HG03432 (cell line): ENCODE measurements around the gene COL11A2.

ENCODE experiments used
- ATAC-seq: cut with Tn5 transposase; IDR thresholded peaks from one replicate; pipeline ENCODE4 v1.9.1; 2021; ENCODE audit warnings: mild to moderate bottlenecking, moderate library complexity; ENCODE audit not compliant: unreplicated experiment

Gene COL11A2

DNA sequence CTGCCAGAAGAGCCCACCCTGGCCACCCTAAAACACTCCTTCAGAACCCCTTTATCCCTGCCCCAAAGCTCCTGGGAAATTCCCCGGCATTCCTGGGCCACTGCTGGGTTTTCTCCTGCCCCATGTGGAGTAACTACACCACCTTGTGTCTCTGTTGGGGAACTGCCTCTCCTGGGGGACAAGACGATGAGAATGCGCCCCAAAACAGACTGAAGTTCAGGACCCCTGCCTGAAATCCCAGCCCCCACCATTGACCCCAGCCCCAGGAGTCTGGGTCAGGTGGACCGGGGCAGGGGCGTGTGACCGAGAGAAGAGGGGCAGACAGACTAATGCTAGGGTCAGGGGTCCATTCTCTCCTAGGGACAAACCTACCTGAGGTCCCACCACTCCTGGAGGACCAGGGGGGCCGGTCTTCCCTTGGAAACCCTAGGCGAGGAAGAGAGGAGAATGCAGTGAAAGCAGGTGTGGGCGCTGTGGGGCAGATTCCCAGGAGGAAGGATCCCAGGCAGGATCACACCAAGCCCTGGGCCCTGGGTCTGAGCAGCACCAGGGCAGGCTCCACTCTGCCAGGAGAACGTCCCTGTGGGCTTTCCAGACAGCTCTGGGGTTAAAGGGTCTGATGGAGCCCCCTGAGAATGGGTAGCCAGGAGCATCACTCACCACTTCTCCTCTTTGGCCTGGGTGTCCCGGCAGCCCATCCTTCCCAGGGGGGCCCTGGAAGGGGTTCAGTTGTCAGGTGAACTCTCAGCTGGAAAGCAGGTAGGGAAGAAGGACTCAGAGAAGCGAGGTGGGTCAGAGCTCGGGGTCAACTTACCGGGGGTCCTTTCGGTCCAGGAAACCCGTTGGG lies 19.4 kb downstream of the COL11A2 start:
- ATAC-seq = no peak

DNA sequence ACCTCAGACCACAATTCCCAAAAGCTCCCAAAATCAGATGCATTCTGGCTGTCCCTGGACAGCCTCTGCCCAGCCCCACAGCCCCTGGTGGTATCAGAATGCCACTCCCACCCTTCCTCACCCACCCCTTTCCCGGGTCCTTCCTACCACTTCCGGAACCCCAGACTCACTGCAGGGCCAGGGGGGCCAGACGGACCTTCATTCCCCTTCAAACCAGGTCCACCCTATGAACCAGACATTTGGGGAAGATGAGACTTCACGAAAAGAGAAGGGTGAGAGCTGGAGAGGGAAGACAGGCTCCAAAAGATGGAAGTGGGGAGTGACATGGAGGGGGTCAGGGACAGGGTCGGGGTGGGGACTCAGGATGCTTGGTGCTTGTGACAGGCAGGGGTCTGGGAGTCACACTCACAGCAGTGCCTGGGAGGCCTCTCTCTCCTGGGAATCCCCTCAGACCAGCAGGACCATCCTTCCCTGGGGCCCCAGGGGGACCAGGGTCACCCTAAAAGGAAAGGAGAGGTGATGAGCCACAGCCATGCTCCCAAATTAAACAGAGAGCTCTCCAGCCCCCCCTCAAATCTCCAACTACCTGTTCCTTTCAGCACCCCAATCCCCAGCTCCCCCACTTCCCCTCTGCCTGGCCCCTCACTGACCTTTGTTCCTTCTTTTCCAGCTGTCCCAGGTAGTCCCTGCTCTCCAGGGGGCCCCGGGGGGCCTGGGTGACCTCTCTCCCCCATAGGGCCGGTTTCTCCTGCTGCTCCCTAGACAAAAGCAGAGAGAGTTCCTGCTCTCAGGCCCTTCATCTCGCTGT lies 20.2 kb downstream of the COL11A2 start:
- ATAC-seq = no peak

DNA sequence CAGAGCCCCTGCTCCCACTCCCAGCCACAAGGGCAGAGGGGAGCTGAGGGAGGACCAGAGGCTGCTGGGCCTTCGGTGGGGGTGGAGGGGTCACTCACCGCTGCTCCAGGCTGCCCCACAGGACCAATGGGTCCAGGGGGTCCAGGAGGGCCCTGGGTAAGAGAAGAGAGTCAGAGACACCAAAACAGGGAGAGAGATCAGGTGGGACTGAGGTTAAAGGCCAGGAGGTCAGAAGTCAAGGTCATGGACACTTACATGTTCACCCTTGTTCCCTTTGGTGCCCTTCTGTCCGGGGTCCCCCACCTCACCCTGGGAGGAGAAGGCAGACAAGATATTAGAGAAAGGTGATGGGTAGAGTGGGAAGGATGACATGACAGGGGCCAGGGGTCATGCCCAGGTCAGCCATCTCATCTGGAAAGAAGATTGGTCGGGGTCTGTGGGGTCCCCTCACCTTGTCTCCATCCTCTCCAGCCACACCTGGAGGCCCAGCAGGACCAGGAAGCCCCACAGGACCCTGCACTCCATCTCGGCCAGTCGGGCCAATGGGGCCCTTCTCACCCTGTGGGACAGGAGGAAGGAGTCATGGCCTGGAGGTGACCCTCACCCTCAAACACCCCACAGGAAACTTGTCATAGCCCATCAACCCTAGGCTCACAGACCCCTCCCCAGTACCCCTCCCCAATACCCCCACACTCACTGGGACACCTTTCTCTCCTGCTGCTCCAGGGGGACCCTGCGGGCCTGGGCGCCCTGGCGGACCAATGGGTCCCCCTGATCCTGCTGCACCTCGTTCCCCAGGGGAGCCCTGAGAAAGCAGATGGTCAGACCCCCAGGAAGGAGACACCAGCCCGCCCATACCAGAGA lies 21.0 kb downstream of the COL11A2 start:
- no peak for ATAC-seq

DNA sequence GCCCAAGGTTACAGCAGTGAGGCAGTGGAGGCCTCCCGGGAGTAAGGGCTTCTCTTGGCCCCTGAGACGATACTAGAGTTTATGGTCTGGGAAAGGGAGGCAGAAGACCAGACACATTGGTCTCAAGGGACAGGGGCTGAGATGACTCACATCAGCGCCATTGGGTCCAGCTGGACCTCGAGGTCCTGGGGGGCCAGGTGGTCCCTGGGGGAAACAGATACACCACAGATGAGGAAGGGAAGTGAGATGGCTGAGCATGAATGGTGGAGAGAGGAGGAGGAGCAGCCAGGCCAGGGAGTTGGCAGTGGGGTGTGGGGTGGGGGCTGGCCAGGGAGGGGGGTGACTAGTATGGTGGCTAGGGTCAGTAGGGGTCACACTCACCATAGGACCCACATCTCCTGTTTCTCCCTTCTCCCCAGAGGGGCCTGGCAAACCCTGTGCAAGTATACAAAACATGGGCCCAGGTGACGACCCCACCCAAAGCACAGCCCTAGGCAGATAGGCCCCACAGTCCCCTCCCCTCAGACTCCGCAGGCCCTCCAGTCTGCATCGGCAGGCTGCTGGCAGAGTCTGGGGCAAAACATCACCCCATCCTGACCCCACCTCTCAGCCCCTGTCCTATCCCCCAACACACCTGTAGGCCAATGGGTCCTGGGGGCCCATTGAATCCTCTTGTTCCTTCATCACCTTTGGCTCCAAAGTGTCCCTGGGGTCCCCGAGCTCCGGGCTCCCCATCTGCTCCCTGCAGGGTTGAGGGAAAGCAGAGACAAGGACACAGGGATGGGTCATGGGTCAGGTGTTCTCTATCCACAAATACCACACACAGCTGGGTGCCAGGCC lies 21.9 kb downstream of the COL11A2 start:
- ATAC-seq = peak; percentile 54

DNA sequence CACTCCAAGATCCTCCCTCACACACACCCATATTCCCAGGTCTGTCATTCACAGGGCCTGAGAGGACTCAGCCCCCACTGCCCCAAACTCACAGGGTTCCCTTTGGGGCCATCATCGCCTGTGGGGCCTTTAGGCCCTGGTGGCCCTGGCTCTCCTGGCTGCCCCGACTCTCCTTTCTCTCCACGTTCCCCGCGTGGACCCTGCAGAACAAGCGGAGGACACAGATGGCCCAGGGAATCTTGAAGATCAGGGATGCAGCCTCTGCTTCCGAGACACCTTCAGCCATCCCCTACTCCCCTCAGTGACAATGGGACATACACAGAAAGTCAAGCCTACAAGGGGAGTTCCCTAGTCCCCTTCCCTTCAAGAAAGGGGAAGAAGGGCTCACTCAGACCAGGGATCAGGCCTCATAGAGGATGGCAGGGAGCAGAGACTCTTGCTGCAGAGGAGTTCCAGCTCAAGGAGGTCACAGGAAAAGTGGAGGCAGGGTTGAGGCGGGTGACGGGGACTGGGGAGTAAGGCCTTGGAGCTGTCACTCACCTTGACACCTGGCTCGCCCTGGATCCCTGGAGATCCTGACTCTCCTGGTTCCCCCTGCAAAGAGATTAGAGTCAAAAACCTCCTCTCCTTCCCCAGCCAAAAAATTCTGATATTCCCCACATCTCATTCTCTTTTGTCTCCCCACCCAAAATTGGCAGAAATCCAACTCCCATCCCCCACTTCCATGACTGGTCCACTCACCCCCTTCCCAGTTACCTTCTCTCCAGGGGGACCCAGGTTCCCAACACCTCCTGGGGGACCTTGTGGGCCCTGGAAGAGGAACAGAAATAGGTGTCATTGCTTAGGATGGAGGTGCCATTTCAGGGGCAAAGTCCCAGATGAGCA lies 22.7 kb downstream of the COL11A2 start:
- ATAC-seq = no peak

DNA sequence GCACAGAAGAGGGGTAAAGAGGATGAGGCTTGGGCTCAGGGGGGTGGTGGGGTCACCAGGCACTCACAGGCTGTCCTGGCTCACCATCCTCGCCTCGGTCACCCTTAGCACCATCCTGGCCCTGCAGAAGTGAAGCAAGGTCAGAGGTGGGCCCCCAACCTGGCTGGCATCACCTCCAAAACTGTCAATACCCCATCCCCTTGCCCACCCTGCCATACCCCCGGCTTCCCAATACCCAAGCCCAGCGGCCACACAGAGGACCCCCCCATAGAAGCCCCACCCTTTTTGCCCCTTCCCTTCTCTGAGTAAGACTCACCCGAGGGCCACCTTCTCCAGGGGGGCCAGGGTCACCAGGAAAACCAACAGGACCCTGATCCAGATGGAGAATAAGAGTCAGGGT lies 23.6 kb downstream of the COL11A2 start:
- no peak for ATAC-seq

DNA sequence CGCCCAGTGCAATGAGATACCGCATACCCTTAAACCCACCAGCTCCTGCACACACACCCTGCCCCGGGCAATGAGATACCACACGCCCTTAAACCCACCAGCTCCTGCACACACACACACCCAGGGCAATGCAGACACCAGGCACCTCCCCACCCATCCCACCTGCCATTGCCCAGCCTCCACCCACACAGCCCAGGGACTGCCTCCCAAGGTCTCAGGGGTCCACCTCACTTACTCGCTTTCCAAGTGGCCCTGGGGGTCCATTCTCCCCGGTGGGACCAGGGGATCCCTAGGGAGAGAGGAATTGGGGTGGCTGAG lies 24.0 kb downstream of the COL11A2 start:
- ATAC-seq = no peak

DNA sequence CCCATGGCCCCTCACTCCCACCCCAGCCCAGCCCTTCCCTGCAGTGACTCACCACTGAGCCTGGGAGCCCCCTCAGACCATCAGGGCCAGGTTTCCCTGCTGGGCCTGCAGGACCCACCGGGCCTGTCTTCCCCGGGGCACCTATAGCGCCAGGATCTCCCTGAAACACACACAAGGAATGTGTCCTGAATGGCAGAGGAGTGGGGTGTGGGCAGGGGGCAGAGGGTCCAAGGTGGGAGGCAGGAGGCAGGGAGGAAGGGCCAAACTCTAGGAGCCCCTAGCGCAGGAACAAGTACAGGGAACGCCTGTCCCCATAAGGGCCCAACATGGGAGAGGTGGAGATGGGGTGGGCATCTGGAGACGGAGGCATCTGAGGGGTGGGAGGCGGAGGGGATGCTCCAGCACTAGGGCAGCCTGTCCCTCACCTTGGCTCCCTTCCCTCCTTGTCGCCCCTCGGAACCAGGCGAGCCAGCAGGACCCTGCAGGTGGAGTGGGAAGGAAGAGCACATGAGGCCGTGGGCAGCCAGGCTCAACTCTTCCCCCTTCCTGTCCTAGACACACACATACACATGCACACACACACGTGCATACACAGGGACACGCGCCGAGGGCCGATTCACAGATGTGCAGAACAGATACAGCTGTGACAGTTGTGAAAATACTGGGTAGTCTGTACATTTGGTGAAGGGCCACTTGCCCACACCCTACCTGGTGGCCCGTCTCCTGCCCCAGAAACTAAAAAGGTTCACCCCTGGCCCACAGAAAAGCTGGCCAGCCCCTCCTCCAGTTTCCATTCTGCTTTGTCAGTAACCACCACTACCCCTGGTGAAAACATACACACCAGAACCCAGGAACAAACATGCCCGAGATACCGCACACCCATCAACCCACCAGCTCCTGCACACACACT lies 24.6 kb downstream of the COL11A2 start:
- no peak for ATAC-seq

DNA sequence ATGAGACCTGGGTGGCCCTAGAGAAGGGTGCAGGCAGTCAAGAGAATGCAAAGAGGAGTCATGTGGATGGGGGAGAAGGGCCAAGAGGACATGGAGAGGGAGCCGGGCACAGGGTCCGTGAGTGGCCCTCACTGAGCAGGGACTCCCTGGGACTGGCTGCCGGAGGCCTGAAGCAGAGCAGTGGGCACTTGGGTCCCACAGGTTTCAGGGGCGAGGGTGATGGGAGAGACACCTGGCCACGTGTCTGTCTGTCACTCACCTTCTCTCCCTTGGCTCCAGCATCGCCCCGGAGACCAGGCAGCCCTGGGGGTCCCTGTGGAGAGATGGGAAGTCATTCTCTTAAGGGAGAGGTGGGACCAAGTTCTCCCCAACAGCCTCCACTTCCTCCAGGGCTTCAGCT lies 25.5 kb downstream of the COL11A2 start:
- ATAC-seq = no peak

DNA sequence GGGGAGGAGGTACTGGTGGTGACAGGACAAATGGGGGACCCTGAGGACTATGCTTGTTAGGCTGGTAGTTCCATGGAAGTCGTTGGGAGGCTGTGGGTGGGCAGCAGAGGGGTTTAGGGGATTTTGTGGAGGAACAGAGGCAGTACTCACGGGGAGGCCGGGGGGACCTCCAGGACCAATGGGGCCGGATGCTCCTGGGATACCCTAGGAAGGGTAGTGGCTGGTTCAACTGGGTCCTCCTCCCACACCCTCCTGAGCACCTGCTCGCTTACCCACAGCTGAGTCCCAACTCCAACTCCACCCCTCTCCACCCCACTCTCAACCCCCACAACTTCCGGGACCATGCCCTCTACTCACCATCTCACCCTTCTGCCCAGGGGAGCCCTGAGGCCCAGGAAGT lies 25.9 kb downstream of the COL11A2 start:
- no peak for ATAC-seq

DNA sequence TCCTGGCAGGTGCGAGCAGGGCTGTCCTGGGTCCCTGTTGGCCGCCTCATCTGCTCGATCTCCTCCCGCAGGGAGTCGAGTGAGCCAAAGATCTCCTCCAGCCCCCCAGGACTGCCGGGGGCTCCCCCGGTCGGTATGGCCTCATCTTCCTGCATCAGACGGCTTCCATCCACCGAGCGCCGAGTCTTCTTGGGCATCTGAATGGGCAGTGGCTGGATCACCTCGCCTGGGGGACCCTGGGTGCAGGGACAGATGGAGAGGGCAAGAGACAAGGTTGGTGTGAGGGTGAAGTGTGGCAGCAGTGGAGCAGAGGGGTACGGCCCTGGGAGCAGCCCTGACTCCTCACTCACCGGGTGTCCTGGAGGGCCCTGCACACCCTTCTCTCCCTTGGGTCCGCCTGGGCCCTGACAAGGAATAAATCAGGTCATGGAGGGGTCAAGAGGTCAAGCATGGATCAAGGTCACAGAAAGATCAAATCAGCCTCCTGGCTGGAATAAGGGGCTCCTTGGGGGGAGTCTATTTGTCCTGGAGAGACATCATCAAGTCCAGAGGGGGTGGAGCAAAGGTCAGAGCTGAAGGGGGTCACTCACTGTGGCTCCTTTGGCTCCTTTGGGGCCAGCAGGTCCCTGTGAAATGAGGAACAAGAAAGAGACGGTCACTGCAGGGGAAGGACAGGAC lies 26.5 kb downstream of the COL11A2 start:
- no peak for ATAC-seq

DNA sequence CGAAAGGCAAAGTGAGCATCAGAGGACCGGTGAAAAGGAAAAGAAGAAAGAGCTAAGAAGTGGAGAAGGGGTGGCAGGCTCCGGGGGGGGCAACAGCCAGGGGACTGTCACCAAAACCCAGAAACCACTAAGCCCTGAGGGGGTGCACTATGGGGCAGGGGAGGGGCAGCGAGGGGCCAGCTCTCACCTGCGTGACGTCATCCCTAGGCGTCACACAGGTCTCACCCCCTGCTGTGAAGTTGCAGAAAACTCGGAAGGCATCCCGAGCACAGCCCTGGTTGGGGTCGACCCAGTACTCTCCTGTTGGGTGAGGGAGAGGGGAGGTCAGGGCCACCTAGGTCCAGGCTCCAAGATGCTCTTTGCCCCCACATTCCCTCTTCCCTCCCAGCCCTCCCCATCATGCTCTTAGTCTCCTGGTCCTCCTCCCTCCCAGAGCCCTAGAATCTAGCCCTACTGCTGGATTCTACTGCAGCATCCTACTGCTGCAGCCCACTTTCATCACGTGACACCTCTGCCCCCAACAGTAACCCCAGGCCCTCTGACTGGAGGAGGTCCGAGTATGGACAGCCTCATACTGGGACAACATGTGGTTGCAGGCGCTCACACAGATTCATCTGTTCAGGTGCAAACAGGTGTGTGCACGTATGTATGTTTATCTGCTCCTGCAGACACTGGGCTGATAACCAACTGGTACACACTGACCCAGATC lies 27.4 kb downstream of the COL11A2 start:
- no peak for ATAC-seq

DNA sequence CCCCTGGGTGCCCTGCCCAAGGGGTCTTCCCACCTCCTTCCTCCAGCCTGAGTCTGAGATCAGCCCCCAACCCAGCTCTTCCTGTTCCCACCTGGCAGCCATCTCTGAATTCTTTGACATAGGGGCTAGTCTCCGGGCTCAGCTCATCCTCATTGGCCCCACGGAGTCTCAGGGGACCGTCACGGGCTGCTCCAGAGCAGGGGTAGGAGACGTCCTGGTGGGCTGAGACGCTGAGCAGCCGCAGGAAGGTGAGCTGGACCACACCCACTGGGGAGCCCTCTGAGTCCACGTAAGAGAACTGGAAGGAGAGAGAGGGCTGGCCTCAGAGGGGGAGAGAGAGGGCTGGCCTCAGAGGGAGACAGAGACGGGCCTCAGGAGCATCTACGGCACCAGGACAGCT lies 28.1 kb downstream of the COL11A2 start:
- no peak for ATAC-seq

DNA sequence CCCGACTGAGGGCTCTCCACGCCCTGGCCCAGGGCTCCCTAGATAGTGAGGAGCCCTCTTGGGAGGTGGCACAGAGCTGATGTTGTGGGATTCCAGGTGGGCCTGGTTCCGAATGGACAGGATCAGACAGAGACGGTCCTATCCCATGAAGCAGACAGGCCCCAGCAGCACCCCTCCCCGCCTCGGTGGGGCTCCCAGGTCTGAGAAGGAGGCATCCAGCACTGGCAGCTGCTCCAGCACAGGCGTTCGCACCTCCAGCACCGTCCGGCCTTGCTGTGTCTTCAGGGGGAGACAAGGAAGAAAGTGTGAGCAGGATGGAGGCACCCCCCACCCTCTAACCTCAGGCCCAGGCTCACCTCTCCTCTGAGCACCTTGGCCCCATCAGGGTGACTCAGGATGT lies 28.7 kb downstream of the COL11A2 start:
- ATAC-seq = no peak

DNA sequence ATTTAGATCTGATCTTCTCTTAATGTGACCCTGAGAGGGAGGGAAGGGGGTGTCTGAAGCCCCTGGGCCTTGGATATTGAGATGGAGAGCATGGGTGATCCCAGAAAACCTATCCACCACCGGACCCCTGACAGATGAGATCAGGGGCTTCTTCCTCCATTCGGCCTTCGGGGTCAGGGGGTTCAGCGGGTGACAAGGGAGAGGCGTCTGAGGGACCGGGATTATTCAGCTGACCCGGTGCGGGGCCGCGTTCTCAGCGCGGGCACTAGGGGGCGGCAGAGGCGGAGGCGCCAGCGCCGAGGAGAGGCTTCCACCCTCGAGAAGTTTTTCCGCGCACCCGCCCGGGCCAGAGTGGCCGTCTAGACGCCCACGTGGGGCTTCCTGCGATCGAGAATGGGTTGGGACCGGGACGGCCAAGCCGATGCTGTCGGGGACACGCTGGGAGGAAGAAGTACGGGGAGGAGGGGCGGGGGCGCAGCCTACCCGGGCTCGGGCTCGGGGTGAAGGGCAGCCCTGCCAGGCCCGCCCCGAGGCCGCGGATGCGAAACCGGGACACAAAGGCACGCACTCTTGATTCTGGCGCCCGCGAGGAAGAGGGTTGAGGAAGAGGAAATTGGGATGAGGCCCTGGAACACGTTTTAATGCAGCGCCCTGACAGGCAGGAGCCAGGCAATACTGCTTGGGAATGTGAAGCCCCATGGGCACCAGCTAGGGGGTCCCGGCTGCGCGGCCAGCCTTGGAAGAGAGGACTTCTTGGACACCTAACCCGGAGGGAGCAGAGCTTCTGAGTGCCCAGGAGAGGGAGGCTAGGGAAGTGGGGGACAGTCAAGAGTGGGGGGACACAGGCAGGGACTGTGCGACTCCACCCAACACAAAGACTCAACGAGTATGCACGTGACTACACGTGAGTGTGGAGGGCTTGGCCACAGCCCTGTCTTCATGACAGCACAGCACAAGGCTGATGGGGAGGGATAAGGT lies 30.6 kb downstream of the COL11A2 start:
- ATAC-seq = peak; percentile 64

DNA sequence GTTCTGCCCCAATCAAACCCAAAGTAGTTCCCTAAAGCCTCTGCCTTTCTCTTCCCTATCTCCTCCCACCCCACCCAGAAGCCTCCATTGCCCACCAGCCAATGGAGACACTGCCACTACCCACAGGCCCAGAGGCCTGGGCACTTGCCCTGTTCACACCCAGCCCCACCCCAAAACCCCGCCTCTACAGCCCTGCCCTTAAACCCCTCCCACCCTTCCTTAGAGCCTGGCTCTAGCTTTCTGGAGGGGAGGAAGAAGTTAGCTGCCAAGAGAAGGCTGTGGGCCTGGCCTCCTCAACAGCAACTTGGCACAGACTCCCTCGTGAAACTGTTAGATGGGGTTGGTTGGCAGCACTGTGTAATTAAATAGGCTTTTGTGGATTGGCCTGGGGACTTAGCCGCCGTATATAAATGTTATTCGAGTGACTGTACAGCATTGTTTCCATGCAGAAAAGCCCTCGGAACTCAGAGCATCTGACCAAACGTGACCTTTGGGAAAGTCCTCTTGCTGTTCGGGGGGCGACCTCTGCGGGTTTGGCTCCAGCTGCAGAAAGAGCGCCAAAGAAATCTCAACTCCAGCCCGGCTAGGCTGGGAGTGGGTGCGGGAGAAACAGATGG lies 31.4 kb downstream of the COL11A2 start:
- no peak for ATAC-seq
